ENCODE results near the gene SMKR1.

GRCh38 chr7:129515381-129515780 is 13.1 kb downstream of the SMKR1 start:
- no peak for TF ChIP-seq EZH2 (IDR thresholded peaks at IDR 0.05; ENCODE audit: borderline replicate concordance, low read length)
- TF ChIP-seq CTCF (conservative IDR thresholded peaks at IDR 0.05 in 1 of 2, IDR thresholded peaks at IDR 0.05 in 1 of 2; ENCODE audit: extremely low read depth in 1 of 2, insufficient read depth in 1 of 2, low read depth in 1 of 2, low read length in 2 of 2), result no peak
